NCI-H446 treated with DMSO at 0.1 percent for 48 hours (cell line): ENCODE data around the gene FAM210A.

Experiments
- DNase-seq: peaks from one replicate; lab custom pipeline; 2025; lab: John Stamatoyannopoulos, UW

Gene FAM210A

DNA sequence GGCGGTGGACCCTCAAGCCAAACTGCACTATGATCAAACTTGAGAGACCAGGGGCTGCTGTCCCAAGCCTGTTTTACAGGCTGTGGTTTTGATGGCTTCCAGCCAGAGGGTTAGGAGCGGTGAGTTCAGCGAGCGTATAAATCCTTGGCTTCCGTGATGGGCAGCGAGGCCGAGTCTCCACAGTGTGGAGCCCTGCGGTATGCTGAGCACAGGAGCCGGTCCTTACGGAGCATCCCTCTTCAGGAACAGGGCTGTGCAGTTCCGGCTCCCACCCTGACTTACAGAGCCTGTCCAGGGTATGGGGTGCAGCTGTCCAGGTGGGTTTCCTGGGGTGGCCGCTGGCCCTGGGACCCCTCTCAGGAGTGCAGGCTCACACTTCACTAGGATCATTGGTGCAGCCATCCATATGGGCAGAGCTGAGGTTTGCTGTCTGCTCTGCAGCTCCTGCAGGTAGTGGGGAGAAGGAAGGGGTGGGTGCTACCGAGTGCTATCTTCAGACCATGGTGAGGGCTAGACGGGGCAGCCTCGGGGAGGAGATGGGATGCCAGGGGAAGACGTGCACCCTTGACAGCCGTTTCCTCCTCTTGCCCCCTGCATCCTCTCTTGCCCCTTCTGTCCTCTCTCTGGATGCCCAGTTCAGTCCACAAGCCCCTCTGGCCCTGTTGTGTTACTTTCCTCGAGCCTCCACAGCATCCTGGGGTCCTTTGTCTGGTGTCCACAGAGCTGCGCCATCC is 104.3 kb downstream of the FAM210A start:
- no peak for DNase-seq

DNA sequence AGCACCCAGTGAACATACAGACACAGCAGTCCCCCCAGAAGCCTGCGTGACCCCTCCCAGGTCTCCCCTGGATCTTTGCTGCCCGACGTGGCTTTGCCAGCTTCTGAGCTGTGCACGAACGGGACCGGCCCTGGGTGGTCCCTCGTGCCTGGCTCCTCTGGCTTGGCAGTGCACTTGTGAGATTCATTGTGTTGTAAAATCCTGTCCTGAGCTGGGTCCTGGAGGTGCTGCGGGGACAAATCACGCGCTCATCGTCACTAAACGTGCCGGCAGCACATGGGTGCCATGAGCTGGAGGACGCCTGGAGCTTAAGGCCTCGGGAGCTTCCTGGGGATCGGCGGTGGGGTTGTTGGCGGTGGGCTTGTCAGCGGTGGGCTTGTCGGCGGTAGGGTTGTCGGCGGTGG is 104.9 kb downstream of the FAM210A start:
- no peak for DNase-seq

DNA sequence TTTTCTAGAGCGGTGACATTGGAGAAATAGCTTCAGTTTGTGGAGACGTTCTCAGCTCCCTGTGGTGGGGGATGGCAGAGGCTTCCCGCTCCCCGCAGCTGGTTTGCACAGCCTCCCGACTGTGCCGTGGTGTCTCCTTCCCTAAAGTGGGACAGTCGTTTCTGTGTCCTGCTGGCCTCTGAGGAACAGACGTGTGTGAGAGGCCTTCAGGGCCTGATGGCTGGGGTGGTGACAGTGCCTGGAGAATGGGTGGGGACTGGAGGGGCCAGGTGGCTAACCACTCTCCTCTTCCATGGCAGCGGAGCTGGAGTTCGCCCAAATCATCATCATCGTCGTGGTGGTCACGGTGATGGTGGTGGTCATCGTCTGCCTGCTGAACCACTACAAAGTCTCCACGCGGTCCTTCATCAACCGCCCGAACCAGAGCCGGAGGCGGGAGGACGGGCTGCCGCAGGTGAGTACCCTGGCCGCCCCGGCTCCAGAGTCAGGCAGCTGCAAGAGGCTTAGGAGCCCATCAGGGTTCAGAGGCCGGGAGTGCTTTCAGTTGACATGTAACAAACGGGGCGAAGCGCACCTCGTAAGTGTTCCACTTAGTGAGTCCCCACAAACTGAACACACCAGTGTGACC is 105.4 kb downstream of the FAM210A start:
- no peak for DNase-seq

DNA sequence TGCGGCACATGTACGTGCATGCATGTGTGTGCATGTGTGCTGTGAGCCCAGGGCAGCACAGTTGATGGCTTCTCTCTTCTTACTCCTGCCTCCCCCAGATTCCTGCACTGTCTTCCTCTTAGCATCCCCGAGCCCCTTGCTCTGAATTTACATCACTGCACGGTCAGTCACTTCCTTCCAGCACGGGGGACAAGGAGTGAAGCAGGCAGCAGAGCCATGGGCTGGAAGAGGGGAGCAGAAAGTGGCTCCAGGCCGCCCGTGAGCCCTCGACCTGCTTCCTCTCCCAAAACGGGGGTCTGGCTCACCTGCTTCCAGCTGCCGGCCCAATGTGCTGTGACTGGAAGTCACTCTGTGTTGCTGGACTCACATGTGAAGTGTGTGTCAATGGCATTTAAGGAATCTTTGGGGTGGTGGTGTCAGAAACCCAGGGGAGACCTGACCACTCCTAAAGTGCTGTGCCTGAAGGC is 106.1 kb downstream of the FAM210A start:
- DNase-seq, result no peak

DNA sequence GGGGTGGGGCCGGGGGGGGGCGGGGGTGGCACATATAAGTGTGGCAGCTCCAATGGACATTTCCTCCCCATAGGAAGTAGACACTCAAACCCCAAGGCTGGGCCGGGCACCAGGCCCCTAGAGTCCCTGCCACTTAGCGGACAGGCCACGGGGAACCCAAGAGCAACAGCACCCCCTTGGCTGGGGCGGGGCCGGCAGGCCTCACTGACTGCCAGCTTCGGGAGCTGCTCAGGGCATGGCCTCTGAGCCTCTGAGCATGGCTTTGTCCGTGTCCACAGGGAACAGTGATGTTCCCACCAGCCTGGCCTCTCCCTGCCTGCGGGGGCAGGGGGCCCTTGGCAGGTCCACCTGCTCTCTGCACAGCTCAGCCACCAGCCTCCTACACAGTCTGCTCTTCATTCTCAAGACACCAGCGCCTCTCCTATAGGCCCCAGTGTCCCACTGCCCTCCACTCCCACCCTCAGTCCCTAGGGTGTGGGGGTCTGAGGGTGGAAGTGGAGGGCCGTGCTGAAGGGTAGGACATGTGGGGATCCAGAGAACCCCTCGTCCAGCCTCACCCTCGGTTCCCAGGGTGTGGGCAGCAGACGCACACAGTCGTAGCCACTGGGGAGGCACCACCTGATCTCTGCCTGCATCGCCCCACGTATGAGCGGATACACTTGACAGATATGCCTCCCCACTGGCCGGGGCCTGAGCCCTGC is 106.7 kb downstream of the FAM210A start:
- no peak for DNase-seq

DNA sequence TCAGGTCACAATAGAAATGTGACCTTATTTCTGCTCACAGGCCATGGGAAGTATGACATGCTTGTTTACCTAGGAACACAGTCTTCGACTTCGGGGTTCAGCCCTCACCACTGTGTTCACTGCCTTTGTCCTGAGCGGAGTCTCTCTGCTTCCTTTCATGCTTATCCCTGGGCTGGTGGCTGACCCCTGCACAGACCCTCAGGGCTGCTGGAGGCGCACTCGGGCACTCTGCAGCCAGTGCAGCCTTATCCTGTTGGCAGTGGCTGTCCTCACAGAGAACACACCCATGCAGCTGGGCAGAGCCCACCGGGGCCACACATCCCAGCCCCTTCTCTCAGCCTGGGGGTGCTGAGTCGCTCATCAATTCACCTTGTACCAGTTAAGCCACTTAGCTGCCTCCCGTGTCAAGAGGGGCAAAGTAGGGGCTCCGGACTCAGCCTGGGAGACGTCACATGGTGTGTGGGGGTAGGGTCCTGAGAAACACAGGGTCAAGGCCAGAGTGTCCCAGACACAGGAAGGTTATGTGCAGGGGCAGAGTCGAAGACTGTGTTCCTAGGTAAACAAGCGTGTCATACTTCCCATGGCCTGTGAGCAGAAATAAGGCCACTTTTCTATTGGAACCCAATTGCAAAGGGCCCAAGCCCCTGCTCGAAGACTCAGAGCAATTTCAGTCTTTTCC is 107.5 kb downstream of the FAM210A start:
- no peak for DNase-seq

DNA sequence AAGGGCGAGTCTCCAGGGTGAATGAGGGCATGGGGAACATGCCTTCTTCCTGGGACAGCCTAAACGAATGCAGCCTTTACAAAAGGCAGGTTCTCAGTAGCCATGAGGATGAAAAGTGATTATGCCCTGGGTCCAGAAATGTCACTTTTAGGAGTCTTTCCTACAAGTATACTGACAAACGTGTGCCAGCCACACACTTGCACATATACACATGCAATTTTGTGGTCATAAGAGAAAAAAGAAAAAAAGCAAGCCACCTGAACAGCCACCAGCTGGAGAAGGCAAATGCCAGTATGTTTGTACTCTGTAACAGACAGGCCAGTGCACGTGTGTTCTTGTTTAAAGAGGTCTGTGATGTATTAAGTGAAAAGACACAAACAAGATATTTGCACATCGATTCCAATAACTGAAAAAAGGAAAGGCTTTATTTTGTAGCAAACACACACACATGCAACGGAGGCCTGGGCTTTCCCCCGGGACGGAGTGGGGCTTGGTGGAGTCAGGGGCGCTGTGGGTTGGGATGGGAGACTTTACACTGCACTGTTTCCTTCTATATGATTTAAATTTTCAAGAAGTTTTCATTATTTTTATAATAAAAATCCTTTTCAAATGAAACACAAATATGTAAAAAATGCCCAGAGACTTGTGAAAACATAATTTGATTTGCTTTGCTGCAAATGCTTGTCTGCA is 108.4 kb downstream of the FAM210A start:
- DNase-seq, result no peak

DNA sequence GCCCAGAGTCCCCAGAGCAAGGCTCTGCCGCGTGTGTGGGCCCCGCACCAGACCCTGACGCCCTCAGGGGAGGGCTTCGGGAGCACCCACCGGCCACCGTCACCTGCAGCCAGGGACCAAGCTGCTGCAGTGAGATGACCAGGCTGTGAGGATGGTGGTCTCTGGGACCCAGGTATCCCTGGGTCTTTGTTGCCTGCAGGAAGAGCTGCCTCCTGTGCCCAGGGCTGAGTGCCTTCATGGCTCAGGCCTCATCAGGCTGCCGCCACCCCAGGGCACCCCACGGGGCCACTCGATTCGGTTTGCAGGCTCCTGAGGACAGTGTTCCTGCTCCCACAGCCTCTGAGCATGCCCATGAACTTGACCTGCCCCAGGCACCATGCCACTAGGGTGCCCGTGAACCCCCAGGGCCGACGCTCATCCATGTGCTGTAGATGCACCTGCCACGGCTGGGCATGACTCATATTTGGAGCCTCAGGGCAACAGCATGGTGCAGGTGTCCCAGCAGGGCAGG is 109.8 kb downstream of the FAM210A start:
- DNase-seq, result no peak

DNA sequence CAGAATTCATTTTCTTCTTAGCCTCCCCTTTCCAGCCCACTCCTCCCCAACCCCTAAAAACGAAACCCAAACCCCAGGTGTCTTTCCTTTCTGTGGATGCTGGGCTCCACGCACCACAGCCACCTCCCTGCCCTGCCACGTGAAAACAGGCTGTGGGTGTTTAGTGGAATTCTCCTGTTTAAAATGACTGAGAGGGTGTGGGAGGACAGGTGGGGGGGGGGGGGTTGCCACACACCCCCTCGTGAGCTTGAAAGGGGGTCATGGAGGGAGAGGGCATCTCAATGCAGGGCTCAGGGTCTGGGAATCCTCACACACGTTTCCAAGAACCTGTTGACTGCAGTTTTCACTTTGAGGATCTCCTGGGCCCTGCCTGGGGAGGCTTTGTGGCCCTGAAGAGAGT is 110.3 kb downstream of the FAM210A start:
- no peak for DNase-seq

DNA sequence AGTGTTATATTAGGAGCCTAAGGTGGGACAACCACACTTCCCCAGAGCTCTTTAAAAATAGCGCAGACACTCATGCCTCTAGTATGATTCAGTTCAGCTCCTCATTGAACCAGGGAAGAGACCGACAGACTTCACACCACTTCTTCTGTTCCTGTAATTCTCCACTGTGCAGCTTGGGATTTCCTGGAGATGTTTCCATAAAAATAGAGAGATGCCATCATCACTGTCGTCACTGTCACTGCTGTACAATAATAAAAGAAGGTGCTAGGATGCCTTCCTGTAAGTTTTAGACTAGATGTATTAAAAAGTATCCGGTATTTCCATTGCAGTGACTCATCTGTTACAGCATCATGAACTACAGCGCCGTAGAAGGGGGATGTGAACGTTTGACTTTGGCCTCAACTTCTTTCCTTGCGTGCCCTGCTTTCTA is 110.9 kb downstream of the FAM210A start:
- DNase-seq, result no peak

DNA sequence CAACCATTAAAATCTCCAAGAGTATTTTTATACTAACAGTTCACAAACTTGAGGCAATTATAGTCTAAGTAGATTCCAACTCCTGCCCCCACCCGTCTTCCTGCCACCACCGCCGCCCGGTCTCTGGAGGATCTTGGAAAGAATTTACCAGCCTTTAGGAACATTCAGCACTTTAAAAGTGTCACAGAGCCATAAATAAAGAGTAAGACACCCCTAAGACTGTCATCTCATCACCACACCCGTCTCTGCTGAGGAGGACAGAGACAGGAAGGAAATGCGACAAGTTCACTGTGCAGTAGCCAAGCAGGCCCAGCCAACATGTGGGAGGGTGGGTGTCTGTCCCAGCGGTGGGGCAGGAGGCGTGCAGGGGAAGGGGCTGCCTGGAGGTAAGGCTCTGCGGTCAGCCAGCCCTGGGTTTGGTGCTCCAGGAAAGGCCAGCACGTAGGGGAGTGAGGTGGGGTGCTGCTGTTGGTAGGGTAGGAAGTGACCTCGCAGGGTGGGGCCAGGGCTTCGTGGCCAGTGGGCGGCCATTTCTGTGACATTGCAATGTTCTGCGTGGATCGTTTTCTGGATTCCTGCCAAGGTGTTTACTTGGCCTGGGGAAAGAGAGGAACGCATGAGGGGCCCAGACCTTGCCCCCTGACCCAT is 111.6 kb downstream of the FAM210A start:
- DNase-seq, result no peak

DNA sequence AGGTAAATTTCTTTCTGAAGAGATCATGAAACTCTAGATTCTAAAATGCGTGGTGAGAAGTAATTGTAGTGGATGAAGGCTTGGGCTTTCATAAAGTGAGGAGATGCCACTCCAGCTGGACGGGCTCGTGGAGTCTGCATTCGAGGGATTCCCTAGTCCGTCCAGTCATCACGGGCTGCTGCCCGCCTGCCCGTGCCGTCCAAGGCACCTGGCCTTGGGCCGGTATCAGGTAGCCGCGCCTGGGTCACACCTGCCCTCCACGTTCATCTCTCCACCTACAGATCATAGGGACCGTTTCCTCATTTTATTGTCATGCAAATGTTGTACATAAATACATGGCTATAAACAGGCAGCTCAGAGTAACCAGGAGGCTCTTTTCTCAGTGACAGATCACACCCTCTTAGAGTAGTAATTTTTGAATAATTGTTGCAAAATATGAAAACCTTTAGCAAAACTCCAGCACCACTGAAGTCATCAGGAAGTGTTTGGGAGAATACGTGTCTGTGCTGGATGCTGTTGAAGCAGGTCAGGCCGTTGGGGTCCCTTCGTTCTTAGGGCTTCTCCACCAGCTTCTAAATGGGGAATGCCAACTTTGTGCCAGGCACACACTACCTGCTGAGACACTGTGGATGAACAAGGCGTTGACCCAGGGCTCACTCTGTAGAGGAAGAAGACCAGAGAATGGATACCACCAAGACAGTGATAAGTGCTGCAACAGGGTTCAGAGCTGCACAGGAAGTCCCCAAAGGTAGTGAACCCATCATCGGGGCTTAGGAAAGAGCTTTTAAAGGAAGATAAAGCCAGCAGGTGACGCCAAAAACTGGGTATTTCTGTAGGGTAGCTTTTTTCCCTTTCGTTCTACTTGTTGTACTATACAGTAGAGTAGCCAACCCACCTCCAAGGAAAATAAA is 112.5 kb downstream of the FAM210A start:
- DNase-seq, result no peak
